Panc1 (cell line): ENCODE measurements around the gene KIAA1671.

ENCODE experiments used
- REST ChIP-seq, 2 experiments: IDR thresholded peaks; 2 replicates each; pipeline ENCODE4 v1.6.1; 2011 to 2012; ENCODE audit warnings: low read depth in 2 of 2, control low read depth in 1 of 2, low read length in 1 of 2, mild to moderate bottlenecking in 1 of 2, moderate library complexity in 1 of 2; ENCODE audit not compliant: insufficient read depth in 1 of 2
- TF ChIP-seq, protein P1 (sequence below): fragments of 450-650 bp; IDR thresholded peaks from 2 replicates; pipeline ENCODE4 v1.5.1; 2017; ENCODE audit warnings: mild to moderate bottlenecking

DNA sequence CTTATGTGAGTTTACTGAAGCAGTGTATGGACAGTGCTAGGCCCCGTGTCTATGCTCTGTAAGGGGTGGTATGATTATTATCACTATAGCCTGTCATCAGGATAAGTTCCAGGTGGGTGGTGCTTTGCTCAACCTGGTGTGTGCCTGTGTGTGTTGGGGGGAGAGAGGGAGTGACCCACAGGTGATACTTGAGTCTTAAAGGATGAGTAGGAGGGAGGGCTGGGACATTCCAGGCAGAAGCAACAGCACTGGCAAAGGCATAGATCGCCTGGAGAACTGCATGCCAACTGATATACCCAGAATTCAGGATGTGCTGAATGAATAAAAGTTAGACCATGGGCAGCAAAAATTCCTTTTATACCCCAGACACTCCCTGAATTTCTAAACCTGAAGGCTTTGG is 4.5 kb downstream of the KIAA1671 start:
- TF ChIP-seq, protein P1, sequence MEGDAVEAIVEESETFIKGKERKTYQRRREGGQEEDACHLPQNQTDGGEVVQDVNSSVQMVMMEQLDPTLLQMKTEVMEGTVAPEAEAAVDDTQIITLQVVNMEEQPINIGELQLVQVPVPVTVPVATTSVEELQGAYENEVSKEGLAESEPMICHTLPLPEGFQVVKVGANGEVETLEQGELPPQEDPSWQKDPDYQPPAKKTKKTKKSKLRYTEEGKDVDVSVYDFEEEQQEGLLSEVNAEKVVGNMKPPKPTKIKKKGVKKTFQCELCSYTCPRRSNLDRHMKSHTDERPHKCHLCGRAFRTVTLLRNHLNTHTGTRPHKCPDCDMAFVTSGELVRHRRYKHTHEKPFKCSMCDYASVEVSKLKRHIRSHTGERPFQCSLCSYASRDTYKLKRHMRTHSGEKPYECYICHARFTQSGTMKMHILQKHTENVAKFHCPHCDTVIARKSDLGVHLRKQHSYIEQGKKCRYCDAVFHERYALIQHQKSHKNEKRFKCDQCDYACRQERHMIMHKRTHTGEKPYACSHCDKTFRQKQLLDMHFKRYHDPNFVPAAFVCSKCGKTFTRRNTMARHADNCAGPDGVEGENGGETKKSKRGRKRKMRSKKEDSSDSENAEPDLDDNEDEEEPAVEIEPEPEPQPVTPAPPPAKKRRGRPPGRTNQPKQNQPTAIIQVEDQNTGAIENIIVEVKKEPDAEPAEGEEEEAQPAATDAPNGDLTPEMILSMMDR, result no peak
- TF ChIP-seq REST (IDR thresholded peaks at IDR 0.05; ENCODE audit: insufficient read depth in 1 of 2, low read depth in 2 of 2, low read length in 1 of 2), result no peak
